Thyroid gland (tissue), 4 donors: Measurements from ENCODE around the gene LECT2.

Source experiments
- POLR2A ChIP-seq, 2 donors: fragments of 450-650 bp; IDR thresholded peaks; one replicate each; pipeline ENCODE4 v1.6.1; 2017; ENCODE audit warnings: antibody characterized with exemption in 2 of 2, mild to moderate bottlenecking in 2 of 2, moderate library complexity in 1 of 2
- TF ChIP-seq, protein P1 (sequence below), 6 experiments: fragments of 200-600 bp in 3 of 6; fragments of 450-650 bp in 3 of 6; sonication (generic) in 3 of 6; IDR thresholded peaks; one replicate each; pipeline ENCODE4 v1.5.1; 2016 to 2019; ENCODE audit warnings: antibody characterized with exemption in 6 of 6, mild to moderate bottlenecking in 2 of 6, inconsistent platforms in 1 of 6, moderate library complexity in 1 of 6

DNA sequence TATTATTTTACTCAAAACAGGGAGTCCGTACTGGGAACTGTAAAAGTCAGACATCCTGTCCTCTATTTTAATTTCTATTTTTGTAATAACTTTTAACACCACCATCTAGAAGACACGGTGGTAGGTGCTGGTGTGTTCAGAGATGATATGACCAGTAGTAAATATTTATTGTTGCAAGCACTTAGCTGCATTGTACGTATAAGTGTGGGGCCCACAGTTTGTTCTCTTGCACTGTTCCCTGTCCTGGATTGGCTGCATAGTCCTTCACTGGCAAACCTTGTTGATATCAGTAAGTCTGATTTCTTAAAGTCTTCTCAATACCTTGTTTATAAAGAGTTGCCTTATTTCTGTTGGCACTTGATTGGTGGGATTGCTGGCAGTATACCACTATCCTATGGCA is 34.6 kb downstream of the LECT2 start:
- TF ChIP-seq, protein P1, sequence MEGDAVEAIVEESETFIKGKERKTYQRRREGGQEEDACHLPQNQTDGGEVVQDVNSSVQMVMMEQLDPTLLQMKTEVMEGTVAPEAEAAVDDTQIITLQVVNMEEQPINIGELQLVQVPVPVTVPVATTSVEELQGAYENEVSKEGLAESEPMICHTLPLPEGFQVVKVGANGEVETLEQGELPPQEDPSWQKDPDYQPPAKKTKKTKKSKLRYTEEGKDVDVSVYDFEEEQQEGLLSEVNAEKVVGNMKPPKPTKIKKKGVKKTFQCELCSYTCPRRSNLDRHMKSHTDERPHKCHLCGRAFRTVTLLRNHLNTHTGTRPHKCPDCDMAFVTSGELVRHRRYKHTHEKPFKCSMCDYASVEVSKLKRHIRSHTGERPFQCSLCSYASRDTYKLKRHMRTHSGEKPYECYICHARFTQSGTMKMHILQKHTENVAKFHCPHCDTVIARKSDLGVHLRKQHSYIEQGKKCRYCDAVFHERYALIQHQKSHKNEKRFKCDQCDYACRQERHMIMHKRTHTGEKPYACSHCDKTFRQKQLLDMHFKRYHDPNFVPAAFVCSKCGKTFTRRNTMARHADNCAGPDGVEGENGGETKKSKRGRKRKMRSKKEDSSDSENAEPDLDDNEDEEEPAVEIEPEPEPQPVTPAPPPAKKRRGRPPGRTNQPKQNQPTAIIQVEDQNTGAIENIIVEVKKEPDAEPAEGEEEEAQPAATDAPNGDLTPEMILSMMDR (IDR thresholded peaks at IDR 0.05), result no peak
- TF ChIP-seq POLR2A (IDR thresholded peaks at IDR 0.05), result no peak
